ENCODE results near the gene NECTIN1. TPM values are rescaled to one million over a fixed set of nuclear protein-coding genes. Genes with fewer than 3 reads are reported as not detected.

The NECTIN1 gene
- total and polyA plus RNA-seq, 2 of the 4 experiments (the other 2 are of a cell fraction), result 2.3 to 4.2 TPM

DNA sequence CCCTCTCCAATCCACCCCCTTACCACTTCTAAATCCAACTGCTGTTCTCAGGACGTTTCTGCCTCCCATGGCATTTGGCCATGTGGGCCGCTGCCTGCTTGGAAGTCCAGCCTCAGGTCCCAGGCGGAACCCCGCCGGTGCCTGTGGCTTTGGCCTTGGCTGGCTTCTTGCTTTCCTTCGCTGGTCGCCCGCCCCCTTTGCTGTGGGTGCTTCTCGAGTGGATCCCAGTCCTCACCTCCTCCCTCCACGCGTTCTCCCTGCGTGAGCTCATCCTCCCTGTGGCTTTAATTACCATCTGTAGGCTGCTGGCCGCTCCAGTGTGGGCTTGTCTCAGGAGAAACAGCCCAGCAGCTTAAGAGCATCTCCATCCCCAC, 111.7 kb downstream of the NECTIN1 start:
- H4K20me1 ChIP-seq (ENCODE audit: insufficient read depth, low read length), result no peaks in the 10 kb centered on the region
- CTCF ChIA-PET, result no interaction called here

More for the DNA sequence above, 111.7 kb downstream of the NECTIN1 start:
- H3K4me2 ChIP-seq (ENCODE audit: low read depth, low read length), result no peak overlapping the region
- peaks cover 16% of the 10 kb centered on the region for H3K4me1 ChIP-seq (ENCODE audit: control insufficient read depth, insufficient read depth, low read length)
- H3K9me1 ChIP-seq (ENCODE audit: insufficient read depth, low read length), result peaks cover 7% of the 10 kb centered on the region
- no peak overlapping the region for H3K4ac ChIP-seq (ENCODE audit: low read depth, low read length)
- H4K8ac ChIP-seq (ENCODE audit: low read depth in 2 of 2, low read length in 2 of 2), result no peak overlapping the region
- no peak overlapping the region for H3K27ac ChIP-seq (ENCODE audit: insufficient read depth, low read length)
- H4K91ac ChIP-seq (ENCODE audit: insufficient read depth, low read depth, low read length), result no peak overlapping the region; the same call in 1 of the 2 replicates
- POLR2A ChIA-PET (ENCODE audit: unreplicated experiment), result no interaction called here
- no peak overlapping the region for H3K4me3 ChIP-seq (ENCODE audit: insufficient read depth, low read depth, low read length)
- H3K23ac ChIP-seq (ENCODE audit: low read depth, low read length), result no peak overlapping the region
- H3K27me3 ChIP-seq (ENCODE audit: control insufficient read depth, insufficient read depth, low read length), result peaks cover 4% of the 10 kb centered on the region; the same call in 1 of the 2 replicates
- H3K9me3 ChIP-seq (ENCODE audit: control insufficient read depth, insufficient read depth, low read length), result no peaks in the 10 kb centered on the region
- no peak overlapping the region for H2BK15ac ChIP-seq (ENCODE audit: low read depth, low read length)
- H3K79me1 ChIP-seq (ENCODE audit: low read depth in 1 of 2, low read length in 2 of 2), result no peaks in the 10 kb centered on the region
- no peak overlapping the region for H3K18ac ChIP-seq (ENCODE audit: low read depth, low read length)
- TF ChIP-seq RFX5 (IDR thresholded peaks at IDR 0.05; ENCODE audit: low read depth, low read length) (no peak), RAD21 (IDR thresholded peaks at IDR 0.05; ENCODE audit: low read length) (no peak), NFE2L2 (IDR thresholded peaks at IDR 0.05; ENCODE audit: low read depth, low read length) (no peak), CEBPB (IDR thresholded peaks at IDR 0.05; ENCODE audit: low read depth, low read length) (no peak), MAFK (IDR thresholded peaks at IDR 0.05; ENCODE audit: low read depth, low read length) (no peak), MXI1 (IDR thresholded peaks at IDR 0.05; ENCODE audit: borderline replicate concordance, low read depth, low read length) (no peak), CHD1 (IDR thresholded peaks at IDR 0.05; ENCODE audit: low read depth, low read length) (no peak), MAZ (IDR thresholded peaks at IDR 0.05; ENCODE audit: borderline replicate concordance, low read depth, low read length) (no peak), FOS (IDR thresholded peaks at IDR 0.05; ENCODE audit: low read depth, low read length) (no peak), BHLHE40 (IDR thresholded peaks at IDR 0.05; ENCODE audit: low read depth, low read length) (no peak), SMC3 (IDR thresholded peaks at IDR 0.05; ENCODE audit: low read depth, low read length) (no peak), RCOR1 (IDR thresholded peaks at IDR 0.05; ENCODE audit: insufficient replicate concordance, low read length) (no peak), POLR2A (IDR thresholded peaks at IDR 0.05; ENCODE audit: low read depth, low read length) (no peak)
- TF ChIP-seq, protein P1, sequence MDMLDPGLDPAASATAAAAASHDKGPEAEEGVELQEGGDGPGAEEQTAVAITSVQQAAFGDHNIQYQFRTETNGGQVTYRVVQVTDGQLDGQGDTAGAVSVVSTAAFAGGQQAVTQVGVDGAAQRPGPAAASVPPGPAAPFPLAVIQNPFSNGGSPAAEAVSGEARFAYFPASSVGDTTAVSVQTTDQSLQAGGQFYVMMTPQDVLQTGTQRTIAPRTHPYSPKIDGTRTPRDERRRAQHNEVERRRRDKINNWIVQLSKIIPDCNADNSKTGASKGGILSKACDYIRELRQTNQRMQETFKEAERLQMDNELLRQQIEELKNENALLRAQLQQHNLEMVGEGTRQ (IDR thresholded peaks at IDR 0.05; ENCODE audit: low read depth, low read length), result no peak
- TF ChIP-seq, protein P2, sequence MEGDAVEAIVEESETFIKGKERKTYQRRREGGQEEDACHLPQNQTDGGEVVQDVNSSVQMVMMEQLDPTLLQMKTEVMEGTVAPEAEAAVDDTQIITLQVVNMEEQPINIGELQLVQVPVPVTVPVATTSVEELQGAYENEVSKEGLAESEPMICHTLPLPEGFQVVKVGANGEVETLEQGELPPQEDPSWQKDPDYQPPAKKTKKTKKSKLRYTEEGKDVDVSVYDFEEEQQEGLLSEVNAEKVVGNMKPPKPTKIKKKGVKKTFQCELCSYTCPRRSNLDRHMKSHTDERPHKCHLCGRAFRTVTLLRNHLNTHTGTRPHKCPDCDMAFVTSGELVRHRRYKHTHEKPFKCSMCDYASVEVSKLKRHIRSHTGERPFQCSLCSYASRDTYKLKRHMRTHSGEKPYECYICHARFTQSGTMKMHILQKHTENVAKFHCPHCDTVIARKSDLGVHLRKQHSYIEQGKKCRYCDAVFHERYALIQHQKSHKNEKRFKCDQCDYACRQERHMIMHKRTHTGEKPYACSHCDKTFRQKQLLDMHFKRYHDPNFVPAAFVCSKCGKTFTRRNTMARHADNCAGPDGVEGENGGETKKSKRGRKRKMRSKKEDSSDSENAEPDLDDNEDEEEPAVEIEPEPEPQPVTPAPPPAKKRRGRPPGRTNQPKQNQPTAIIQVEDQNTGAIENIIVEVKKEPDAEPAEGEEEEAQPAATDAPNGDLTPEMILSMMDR (conservative IDR thresholded peaks at IDR 0.05; ENCODE audit: low read depth, low read length), result no peak
- TF ChIP-seq, protein P3, sequence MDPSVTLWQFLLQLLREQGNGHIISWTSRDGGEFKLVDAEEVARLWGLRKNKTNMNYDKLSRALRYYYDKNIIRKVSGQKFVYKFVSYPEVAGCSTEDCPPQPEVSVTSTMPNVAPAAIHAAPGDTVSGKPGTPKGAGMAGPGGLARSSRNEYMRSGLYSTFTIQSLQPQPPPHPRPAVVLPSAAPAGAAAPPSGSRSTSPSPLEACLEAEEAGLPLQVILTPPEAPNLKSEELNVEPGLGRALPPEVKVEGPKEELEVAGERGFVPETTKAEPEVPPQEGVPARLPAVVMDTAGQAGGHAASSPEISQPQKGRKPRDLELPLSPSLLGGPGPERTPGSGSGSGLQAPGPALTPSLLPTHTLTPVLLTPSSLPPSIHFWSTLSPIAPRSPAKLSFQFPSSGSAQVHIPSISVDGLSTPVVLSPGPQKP (IDR thresholded peaks at IDR 0.05; ENCODE audit: borderline replicate concordance, low read depth, low read length), result no peak
- 83% methylated on average over 12 of the region's 13 CpGs; no CpG with 5 or more reads in 1 of the 2 experiments for WGBS, 2 experiments (ENCODE audit: extremely low coverage in 2 of 2, insufficient read length in 1 of 2)
- ATAC-seq (ENCODE audit: low read depth), result no peak
- H4K5ac ChIP-seq (ENCODE audit: low read depth, low read length), result no peak overlapping the region
- peak overlapping the region; percentile 7; the same call in 1 of the 2 replicates for H2AK5ac ChIP-seq (ENCODE audit: low read depth, low read length)
- H3K56ac ChIP-seq (ENCODE audit: extremely low read depth, insufficient read depth, low read length), result no peak overlapping the region
- no peak for DNase-seq
- no peak overlapping the region for H2BK120ac ChIP-seq (ENCODE audit: low read depth, low read length)
- H2BK5ac ChIP-seq (ENCODE audit: low read depth, low read length, poor library complexity, severe bottlenecking), result no peak overlapping the region
- peak overlapping the region; percentile 6 for H2AFZ ChIP-seq (replicated peaks; ENCODE audit: low read length, poor library complexity)
- BruUV-seq (replicated peaks), result no TSS peak
- dilution Hi-C loops (cut with HindIII; ENCODE audit: low sequenced_read_pairs, unreplicated experiment) (no loop called here), intact Hi-C loops (cut with micrococcal nuclease) (no loop called here), in situ Hi-C loops (cut with MboI; ENCODE audit: low sequenced_read_pairs) (no loop called here)
- H3K9ac ChIP-seq (ENCODE audit: low read depth, low read length), result no peak overlapping the region
- H2BK20ac ChIP-seq (ENCODE audit: low read depth, low read length), result no peak overlapping the region
- H3K36me3 ChIP-seq (ENCODE audit: control insufficient read depth, insufficient read depth, low read length), result no peaks in the 10 kb centered on the region
- no peak overlapping the region for H2AK9ac ChIP-seq (replicated peaks; ENCODE audit: low read depth, low read length, poor library complexity)
- no peak overlapping the region for H3K14ac ChIP-seq (replicated peaks; ENCODE audit: low read depth, low read length)

Data from IMR-90 (cell line).